ENCODE results near the gene SUSD1. TPM values are rescaled to one million over a fixed set of nuclear protein-coding genes. Genes with fewer than 3 reads are reported as not detected.

The SUSD1 gene
- total and polyA plus RNA-seq, 2 of the 13 experiments (the other 11 are each of a cell fraction or from before 2014, with no cell fraction given): 25.9 to 32.3 TPM

DNA sequence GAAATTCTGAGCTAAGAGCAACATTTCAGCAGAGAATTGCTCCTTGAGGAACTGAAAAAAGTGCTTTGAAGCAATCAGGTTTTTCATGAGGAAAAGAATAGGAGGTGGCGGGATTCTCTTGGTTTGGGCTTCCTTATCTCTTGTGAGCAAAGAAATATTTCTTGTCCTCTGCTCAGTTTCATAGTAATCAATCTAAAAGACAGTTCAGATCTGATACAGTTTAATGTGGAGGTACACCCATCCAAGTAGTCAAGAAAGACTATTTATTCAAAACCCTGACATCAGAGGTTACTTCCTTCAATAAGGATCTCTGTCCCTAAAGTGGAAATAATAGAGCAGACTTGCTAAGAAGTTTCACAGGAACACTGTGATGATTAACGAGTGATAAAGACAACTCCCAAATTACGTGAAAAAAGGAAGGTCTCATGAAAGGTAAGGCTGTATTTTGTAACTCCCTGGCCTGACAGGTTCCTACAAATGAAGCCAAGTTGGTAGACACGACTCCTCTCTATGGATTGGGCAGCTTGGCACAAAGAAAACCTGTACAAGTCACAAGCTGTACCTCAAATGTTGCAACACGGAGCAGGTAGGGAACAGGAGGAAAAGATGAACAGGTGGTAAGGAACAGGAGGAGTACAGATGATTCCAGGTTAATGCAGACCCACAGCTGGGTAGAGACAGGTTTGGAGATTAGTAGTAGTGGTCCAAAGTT, 94.1 kb downstream of the SUSD1 start (continued):
- TF ChIP-seq, protein P1, sequence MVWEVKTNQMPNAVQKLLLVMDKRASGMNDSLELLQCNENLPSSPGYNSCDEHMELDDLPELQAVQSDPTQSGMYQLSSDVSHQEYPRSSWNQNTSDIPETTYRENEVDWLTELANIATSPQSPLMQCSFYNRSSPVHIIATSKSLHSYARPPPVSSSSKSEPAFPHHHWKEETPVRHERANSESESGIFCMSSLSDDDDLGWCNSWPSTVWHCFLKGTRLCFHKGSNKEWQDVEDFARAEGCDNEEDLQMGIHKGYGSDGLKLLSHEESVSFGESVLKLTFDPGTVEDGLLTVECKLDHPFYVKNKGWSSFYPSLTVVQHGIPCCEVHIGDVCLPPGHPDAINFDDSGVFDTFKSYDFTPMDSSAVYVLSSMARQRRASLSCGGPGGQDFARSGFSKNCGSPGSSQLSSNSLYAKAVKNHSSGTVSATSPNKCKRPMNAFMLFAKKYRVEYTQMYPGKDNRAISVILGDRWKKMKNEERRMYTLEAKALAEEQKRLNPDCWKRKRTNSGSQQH (CRISPR knock-in tag; IDR thresholded peaks at IDR 0.05; ENCODE audit: low read depth): no peak

DNA sequence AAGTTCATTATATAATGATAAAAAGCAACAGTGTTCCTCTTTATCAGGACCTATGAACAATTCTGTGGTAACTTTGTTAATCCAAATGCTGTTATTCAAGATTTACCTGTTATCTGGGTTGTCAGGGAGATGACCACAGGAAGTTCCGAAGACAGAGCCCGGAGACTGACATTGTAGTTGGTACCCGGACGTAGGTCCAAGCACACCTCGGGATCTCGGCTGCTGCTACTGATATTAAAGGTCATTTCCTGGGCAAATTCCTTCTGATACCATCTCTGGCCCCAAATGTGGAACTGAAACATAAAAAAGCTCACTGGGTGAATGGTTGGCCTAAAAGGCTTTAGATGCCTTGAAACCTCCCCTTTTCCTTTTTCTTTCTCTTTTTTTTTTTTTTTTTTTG, 96.7 kb downstream of the SUSD1 start:
- no peak overlapping the region for H3K27ac ChIP-seq (ENCODE audit: extremely low read length, insufficient read depth, low read length)
- CTCF ChIA-PET (ENCODE audit: low intra/inter-chr PET ratio, low total read pairs): no interaction called here
- POLR2A ChIA-PET: no interaction called here

More for the DNA sequence above, 96.7 kb downstream of the SUSD1 start:
- no peak overlapping the region for H3K9ac ChIP-seq (ENCODE audit: insufficient read depth, low read depth, low read length)
- H2AFZ ChIP-seq (ENCODE audit: low read length): no peak overlapping the region
- no peaks in the 10 kb centered on the region for H3K79me2 ChIP-seq (ENCODE audit: insufficient read depth, low read length)
- no peak for ATAC-seq
- intact Hi-C loops (cut with micrococcal nuclease; ENCODE audit: unreplicated experiment): loop anchor here (10.0 kb wide), 1 partner anchor 104 kb away; no protein-coding TSS in a partner anchor
- FAIRE-seq: no peak
- no peaks in the 10 kb centered on the region for H4K20me1 ChIP-seq (ENCODE audit: insufficient read depth, low read length)
- TF ChIP-seq FLYWCH1 (CRISPR knock-in tag; IDR thresholded peaks at IDR 0.05) (no peak), ZNF143 (CRISPR knock-in tag; IDR thresholded peaks at IDR 0.05) (no peak), PCBP1 (IDR thresholded peaks at IDR 0.05; ENCODE audit: borderline replicate concordance, low read depth, low read length) (no peak), ZFP36L1 (CRISPR knock-in tag; IDR thresholded peaks at IDR 0.05) (no peak), FIP1L1 (IDR thresholded peaks at IDR 0.05; ENCODE audit: borderline replicate concordance, insufficient read depth, low read depth, low read length) (no peak), ZNF552 (CRISPR knock-in tag; IDR thresholded peaks at IDR 0.05; ENCODE audit: borderline replicate concordance) (no peak), SATB2 (CRISPR knock-in tag; IDR thresholded peaks at IDR 0.05) (no peak), MEIS2 (CRISPR knock-in tag; IDR thresholded peaks at IDR 0.05) (no peak), YY1 (IDR thresholded peaks at IDR 0.05; ENCODE audit: insufficient read depth, insufficient replicate concordance, low read depth, low read length) (no peak), ZNF33A (CRISPR knock-in tag; IDR thresholded peaks at IDR 0.05; ENCODE audit: borderline replicate concordance) (no peak), ZBTB8A (CRISPR knock-in tag; IDR thresholded peaks at IDR 0.05; ENCODE audit: borderline replicate concordance, low read depth) (no peak), CBX2 (IDR thresholded peaks at IDR 0.05; ENCODE audit: low read depth, low read length) (no peak), CBX2 (CRISPR knock-in tag; IDR thresholded peaks at IDR 0.05; ENCODE audit: low read depth) (no peak), ZNF44 (CRISPR knock-in tag; IDR thresholded peaks at IDR 0.05) (no peak), MED8 (CRISPR knock-in tag; IDR thresholded peaks at IDR 0.05; ENCODE audit: insufficient replicate concordance) (no peak)
- TF ChIP-seq, protein P2, sequence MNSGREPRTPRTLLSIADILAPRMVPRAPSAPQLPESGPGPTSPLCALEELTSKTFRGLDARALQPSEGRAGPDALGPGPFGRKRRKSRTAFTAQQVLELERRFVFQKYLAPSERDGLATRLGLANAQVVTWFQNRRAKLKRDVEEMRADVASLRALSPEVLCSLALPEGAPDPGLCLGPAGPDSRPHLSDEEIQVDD (CRISPR knock-in tag; IDR thresholded peaks at IDR 0.05; ENCODE audit: borderline replicate concordance): no peak
- TF ChIP-seq, protein P3, sequence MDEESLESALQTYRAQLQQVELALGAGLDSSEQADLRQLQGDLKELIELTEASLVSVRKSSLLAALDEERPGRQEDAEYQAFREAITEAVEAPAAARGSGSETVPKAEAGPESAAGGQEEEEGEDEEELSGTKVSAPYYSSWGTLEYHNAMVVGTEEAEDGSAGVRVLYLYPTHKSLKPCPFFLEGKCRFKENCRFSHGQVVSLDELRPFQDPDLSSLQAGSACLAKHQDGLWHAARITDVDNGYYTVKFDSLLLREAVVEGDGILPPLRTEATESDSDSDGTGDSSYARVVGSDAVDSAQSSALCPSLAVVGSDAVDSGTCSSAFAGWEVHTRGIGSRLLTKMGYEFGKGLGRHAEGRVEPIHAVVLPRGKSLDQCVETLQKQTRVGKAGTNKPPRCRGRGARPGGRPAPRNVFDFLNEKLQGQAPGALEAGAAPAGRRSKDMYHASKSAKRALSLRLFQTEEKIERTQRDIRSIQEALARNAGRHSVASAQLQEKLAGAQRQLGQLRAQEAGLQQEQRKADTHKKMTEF (CRISPR knock-in tag; IDR thresholded peaks at IDR 0.05): no peak
- H3K4me1 ChIP-seq (ENCODE audit: insufficient read depth, low read length): no peaks in the 10 kb centered on the region
- H3K9me3 ChIP-seq (ENCODE audit: low read length): no peaks in the 10 kb centered on the region
- no peak overlapping the region for H3K4me2 ChIP-seq (ENCODE audit: low read depth, low read length)
- no peak for DNase-seq (ENCODE audit: low spot score)
- 96% methylated on average over 6 of the region's 6 CpGs for WGBS (ENCODE audit: low lambda C conversion rate)
- peaks cover 1 to 6% of the 10 kb centered on the region in 2 experiments; a peak in 3 of 5 replicates for H3K36me3 ChIP-seq (replicated peaks in 1 of 2; ENCODE audit: control insufficient read depth in 1 of 2, insufficient read depth in 2 of 2, low read length in 2 of 2)
- no peaks in the 10 kb centered on the region for H3K27me3 ChIP-seq (ENCODE audit: control insufficient read depth in 1 of 2, insufficient read depth in 2 of 2, low read length in 2 of 2)
- in situ Hi-C loops (cut with HindIII; ENCODE audit: extremely low pct_ligation_motif_present, low pct_unique_long_range_greater_than_20kb): loop anchor here (25.0 kb wide), 1 partner anchor 634 kb away; the partner anchor contains the start of gene INIP
- H3K4me3 ChIP-seq (replicated peaks in 1 of 3; ENCODE audit: insufficient read depth in 1 of 3, low read depth in 2 of 3, low read length in 3 of 3): no peak overlapping the region
- no TSS peak for BruUV-seq (replicated peaks)

All from HepG2 (cell line).